ENCODE results near the gene CABS1. TPM values are rescaled to one million over a fixed set of nuclear protein-coding genes. Genes with fewer than 3 reads are reported as not detected.

Gene CABS1
- not detected in 2 replicates for total RNA-seq

GRCh38 chr4:70334681-70335080, at the start of gene CABS1:
CABS1 (plus strand) TSS chr4:70334981; CDS start chr4:70335040, 59 bp downstream.
- Mint-ChIP-seq H3K27me3 (ENCODE audit: low read depth) (no peaks in the 10 kb centered on the region), H3K27ac (no peak within 1 kb of the TSS), H3K36me3 (ENCODE audit: low read depth) (no peaks in the 10 kb centered on the region), H3K4me3 (ENCODE audit: low read depth) (no peak within 1 kb of the TSS), H3K4me1 (ENCODE audit: low read depth) (no peaks in the 10 kb centered on the region), H3K9me3 (no peaks in the 10 kb centered on the region)
- DNase-seq (ENCODE audit: low spot score), result no peak
- intact Hi-C loops (cut with micrococcal nuclease), result no loop called here

- Mint-ChIP-seq H3K36me3 (ENCODE audit: low read depth) (no peaks in the 10 kb centered on the region), H3K4me3 (ENCODE audit: low read depth) (no peak overlapping the region), H3K9me3 (no peaks in the 10 kb centered on the region), H3K4me1 (ENCODE audit: low read depth) (no peaks in the 10 kb centered on the region), H3K27me3 (ENCODE audit: low read depth) (no peaks in the 10 kb centered on the region), H3K27ac (no peak overlapping the region)
- no peak for DNase-seq (ENCODE audit: low spot score)
- intact Hi-C loops (cut with micrococcal nuclease), result no loop called here
These were observed 46.1 kb upstream of the CABS1 start for GRCh38 chr4:70288651-70289050.

GRCh38 chr4:70291341-70291740, 43.4 kb upstream of the CABS1 start:
- Mint-ChIP-seq H3K4me1 (ENCODE audit: low read depth) (no peaks in the 10 kb centered on the region), H3K9me3 (no peaks in the 10 kb centered on the region), H3K36me3 (ENCODE audit: low read depth) (no peaks in the 10 kb centered on the region), H3K4me3 (ENCODE audit: low read depth) (no peak overlapping the region), H3K27ac (no peak overlapping the region), H3K27me3 (ENCODE audit: low read depth) (no peaks in the 10 kb centered on the region)
- no peak for DNase-seq (ENCODE audit: low spot score)
- intact Hi-C loops (cut with micrococcal nuclease), result no loop called here

DNA sequence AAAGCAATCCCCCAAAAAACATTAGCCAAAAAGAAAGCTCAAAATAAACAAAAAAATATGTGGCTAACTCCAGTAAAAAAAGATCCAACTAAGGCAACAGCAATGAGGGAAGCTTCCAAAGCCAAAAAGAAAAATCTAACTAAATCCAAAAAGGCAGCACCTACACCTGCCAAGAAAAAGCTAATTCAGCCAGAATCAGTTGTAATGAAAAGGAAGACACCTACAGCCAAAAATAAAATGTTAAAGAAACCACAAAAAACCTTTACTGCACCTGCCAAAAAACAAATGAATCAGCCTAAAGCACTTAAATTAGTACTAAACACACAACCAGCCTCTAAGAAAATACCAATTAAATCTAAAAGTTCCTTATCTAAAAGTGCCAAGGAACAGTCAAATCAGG, 37.2 kb upstream of the CABS1 start:
- no peak overlapping the region for H3K4me3 Mint-ChIP-seq (ENCODE audit: low read depth)
- no peaks in the 10 kb centered on the region for H3K27me3 Mint-ChIP-seq (ENCODE audit: low read depth)
- no peaks in the 10 kb centered on the region for H3K4me1 Mint-ChIP-seq (ENCODE audit: low read depth)
- no peaks in the 10 kb centered on the region for H3K36me3 Mint-ChIP-seq (ENCODE audit: low read depth)
- H3K27ac Mint-ChIP-seq, result no peak overlapping the region
- no peaks in the 10 kb centered on the region for H3K9me3 Mint-ChIP-seq
- intact Hi-C loops (cut with micrococcal nuclease), result no loop called here
- DNase-seq (ENCODE audit: low spot score), result no peak

DNA sequence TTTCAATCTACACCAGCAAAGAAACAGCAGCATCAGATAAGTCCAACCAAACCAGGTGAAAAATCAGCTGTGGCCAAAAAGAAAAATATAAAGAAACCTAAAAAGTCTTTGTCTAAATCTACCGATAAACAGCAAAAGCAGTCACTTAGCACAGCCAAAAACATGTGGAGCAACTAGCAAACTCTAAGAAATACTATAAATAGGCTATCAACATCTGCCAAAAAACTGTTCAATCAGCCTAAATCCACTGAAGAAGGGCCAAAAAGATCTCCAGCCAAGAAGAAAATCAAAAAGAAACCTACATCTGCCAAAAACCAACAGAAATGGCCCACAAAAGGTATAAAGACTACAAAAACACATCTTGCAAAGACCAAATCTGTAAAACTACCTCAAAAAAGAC, 36.7 kb upstream of the CABS1 start:
- intact Hi-C loops (cut with micrococcal nuclease), result no loop called here
- Mint-ChIP-seq H3K9me3 (no peaks in the 10 kb centered on the region), H3K4me1 (ENCODE audit: low read depth) (no peaks in the 10 kb centered on the region), H3K27ac (no peak overlapping the region), H3K36me3 (ENCODE audit: low read depth) (no peaks in the 10 kb centered on the region), H3K27me3 (ENCODE audit: low read depth) (no peaks in the 10 kb centered on the region), H3K4me3 (ENCODE audit: low read depth) (no peak overlapping the region)
- no peak for DNase-seq (ENCODE audit: low spot score)

- no peak overlapping the region for H3K4me3 Mint-ChIP-seq (ENCODE audit: low read depth)
- H3K27me3 Mint-ChIP-seq (ENCODE audit: low read depth), result no peaks in the 10 kb centered on the region
- intact Hi-C loops (cut with micrococcal nuclease), result no loop called here
- DNase-seq (ENCODE audit: low spot score), result no peak
- no peaks in the 10 kb centered on the region for H3K4me1 Mint-ChIP-seq (ENCODE audit: low read depth)
- H3K36me3 Mint-ChIP-seq (ENCODE audit: low read depth), result no peaks in the 10 kb centered on the region
- no peaks in the 10 kb centered on the region for H3K9me3 Mint-ChIP-seq
- H3K27ac Mint-ChIP-seq, result no peak overlapping the region
These were observed 35.1 kb upstream of the CABS1 start for GRCh38 chr4:70299643-70300042.

DNA sequence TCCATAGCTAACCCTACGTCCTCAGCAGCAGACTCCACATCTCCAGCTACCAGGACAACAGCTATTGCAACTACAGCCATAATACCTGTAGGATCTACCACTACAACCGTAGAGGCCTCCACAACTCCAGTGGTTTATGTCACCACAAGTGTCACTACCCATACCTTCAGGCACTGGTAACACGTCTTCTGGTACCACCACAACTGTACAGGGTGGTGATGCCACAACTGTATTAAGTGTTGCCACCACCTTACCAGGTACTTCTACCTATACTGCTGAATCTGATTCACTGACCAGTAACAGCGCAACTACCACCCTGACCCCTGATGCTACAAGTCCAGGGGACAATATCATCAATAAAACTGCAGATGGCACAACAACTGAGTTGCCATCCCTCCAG, 34.6 kb upstream of the CABS1 start:
- DNase-seq (ENCODE audit: low spot score), result no peak
- Mint-ChIP-seq H3K27ac (no peak overlapping the region), H3K27me3 (ENCODE audit: low read depth) (no peaks in the 10 kb centered on the region), H3K9me3 (no peaks in the 10 kb centered on the region), H3K4me1 (ENCODE audit: low read depth) (no peaks in the 10 kb centered on the region), H3K4me3 (ENCODE audit: low read depth) (no peak overlapping the region), H3K36me3 (ENCODE audit: low read depth) (no peaks in the 10 kb centered on the region)
- intact Hi-C loops (cut with micrococcal nuclease), result no loop called here

DNA sequence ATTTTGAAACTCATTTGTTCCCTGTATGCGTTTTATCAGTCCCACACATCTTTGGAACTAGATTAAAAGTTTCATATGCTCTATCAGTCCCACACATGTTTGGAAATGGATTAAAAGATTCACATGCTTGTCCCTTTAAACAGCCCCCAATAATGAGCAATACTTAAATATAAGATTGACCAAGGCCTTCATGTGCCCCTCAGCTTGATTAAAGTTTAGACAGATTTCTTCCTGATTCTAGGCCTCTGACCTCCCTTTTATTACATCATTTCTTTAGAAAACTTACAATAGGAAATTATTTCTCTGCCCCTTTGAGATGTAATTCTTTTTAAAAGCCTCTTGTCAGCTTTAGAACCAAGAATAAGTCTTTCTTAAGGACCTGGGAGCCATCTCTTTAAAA, 31.7 kb upstream of the CABS1 start:
- no peak for DNase-seq (ENCODE audit: low spot score)
- no peak overlapping the region for H3K27ac Mint-ChIP-seq
- H3K36me3 Mint-ChIP-seq (ENCODE audit: low read depth), result no peaks in the 10 kb centered on the region
- H3K4me3 Mint-ChIP-seq (ENCODE audit: low read depth), result no peak overlapping the region
- H3K27me3 Mint-ChIP-seq (ENCODE audit: low read depth), result no peaks in the 10 kb centered on the region
- intact Hi-C loops (cut with micrococcal nuclease), result no loop called here
- H3K9me3 Mint-ChIP-seq, result no peaks in the 10 kb centered on the region
- H3K4me1 Mint-ChIP-seq (ENCODE audit: low read depth), result no peaks in the 10 kb centered on the region

DNA sequence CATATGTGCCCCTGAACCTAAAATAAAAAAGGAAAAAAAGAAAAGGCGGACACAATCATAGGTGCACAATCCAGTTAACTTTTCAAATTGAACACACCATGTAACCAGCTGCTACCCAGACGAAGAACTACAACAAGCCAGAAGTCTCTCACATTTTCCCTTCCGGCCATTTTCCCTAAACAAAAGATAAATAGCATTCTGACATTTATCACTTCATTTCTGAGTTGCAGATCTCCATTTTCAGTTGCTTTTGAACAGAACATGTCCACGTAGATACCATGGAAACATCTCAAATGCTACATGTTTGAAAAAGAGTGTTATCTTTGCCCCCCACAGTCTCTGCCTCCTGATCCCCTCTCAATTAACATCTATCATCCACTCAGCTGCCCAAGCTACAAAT, 29.2 kb upstream of the CABS1 start:
- intact Hi-C loops (cut with micrococcal nuclease), result no loop called here
- no peaks in the 10 kb centered on the region for H3K27me3 Mint-ChIP-seq (ENCODE audit: low read depth)
- H3K4me1 Mint-ChIP-seq (ENCODE audit: low read depth), result no peaks in the 10 kb centered on the region
- H3K36me3 Mint-ChIP-seq (ENCODE audit: low read depth), result no peaks in the 10 kb centered on the region
- H3K27ac Mint-ChIP-seq, result no peak overlapping the region
- no peaks in the 10 kb centered on the region for H3K9me3 Mint-ChIP-seq
- no peak overlapping the region for H3K4me3 Mint-ChIP-seq (ENCODE audit: low read depth)
- DNase-seq (ENCODE audit: low spot score), result no peak

- intact Hi-C loops (cut with micrococcal nuclease), result no loop called here
- no peak overlapping the region for H3K4me3 Mint-ChIP-seq (ENCODE audit: low read depth)
- H3K27me3 Mint-ChIP-seq (ENCODE audit: low read depth), result no peaks in the 10 kb centered on the region
- H3K36me3 Mint-ChIP-seq (ENCODE audit: low read depth), result no peaks in the 10 kb centered on the region
- DNase-seq (ENCODE audit: low spot score), result no peak
- no peak overlapping the region for H3K27ac Mint-ChIP-seq
- no peaks in the 10 kb centered on the region for H3K4me1 Mint-ChIP-seq (ENCODE audit: low read depth)
- H3K9me3 Mint-ChIP-seq, result no peaks in the 10 kb centered on the region
These were observed 28.7 kb upstream of the CABS1 start for GRCh38 chr4:70306076-70306475.

- no peaks in the 10 kb centered on the region for H3K9me3 Mint-ChIP-seq
- intact Hi-C loops (cut with micrococcal nuclease), result no loop called here
- H3K4me3 Mint-ChIP-seq (ENCODE audit: low read depth), result no peak overlapping the region
- H3K4me1 Mint-ChIP-seq (ENCODE audit: low read depth), result no peaks in the 10 kb centered on the region
- no peak overlapping the region for H3K27ac Mint-ChIP-seq
- no peaks in the 10 kb centered on the region for H3K36me3 Mint-ChIP-seq (ENCODE audit: low read depth)
- no peaks in the 10 kb centered on the region for H3K27me3 Mint-ChIP-seq (ENCODE audit: low read depth)
- DNase-seq (ENCODE audit: low spot score), result no peak
These were observed 21.0 kb upstream of the CABS1 start for GRCh38 chr4:70313736-70314135.

GRCh38 chr4:70315928-70316327, 18.9 kb upstream of the CABS1 start:
- H3K27ac Mint-ChIP-seq, result no peak overlapping the region
- no peak overlapping the region for H3K4me3 Mint-ChIP-seq (ENCODE audit: low read depth)
- no peaks in the 10 kb centered on the region for H3K9me3 Mint-ChIP-seq

GRCh38 chr4:70326052-70326451, 8.7 kb upstream of the CABS1 start:
- no peak overlapping the region for H3K27ac Mint-ChIP-seq
- no peaks in the 10 kb centered on the region for H3K27me3 Mint-ChIP-seq (ENCODE audit: low read depth)
- H3K4me1 Mint-ChIP-seq (ENCODE audit: low read depth), result no peaks in the 10 kb centered on the region
- no peaks in the 10 kb centered on the region for H3K9me3 Mint-ChIP-seq
- H3K4me3 Mint-ChIP-seq (ENCODE audit: low read depth), result no peak overlapping the region
- DNase-seq (ENCODE audit: low spot score), result no peak
- no peaks in the 10 kb centered on the region for H3K36me3 Mint-ChIP-seq (ENCODE audit: low read depth)
- intact Hi-C loops (cut with micrococcal nuclease), result no loop called here

More at GRCh38 chr4:70315928-70316327, 18.9 kb upstream of the CABS1 start:
- Mint-ChIP-seq H3K36me3 (ENCODE audit: low read depth) (no peaks in the 10 kb centered on the region), H3K27me3 (ENCODE audit: low read depth) (no peaks in the 10 kb centered on the region), H3K4me1 (ENCODE audit: low read depth) (no peaks in the 10 kb centered on the region)
- intact Hi-C loops (cut with micrococcal nuclease), result no loop called here
- no peak for DNase-seq (ENCODE audit: low spot score)

DNA sequence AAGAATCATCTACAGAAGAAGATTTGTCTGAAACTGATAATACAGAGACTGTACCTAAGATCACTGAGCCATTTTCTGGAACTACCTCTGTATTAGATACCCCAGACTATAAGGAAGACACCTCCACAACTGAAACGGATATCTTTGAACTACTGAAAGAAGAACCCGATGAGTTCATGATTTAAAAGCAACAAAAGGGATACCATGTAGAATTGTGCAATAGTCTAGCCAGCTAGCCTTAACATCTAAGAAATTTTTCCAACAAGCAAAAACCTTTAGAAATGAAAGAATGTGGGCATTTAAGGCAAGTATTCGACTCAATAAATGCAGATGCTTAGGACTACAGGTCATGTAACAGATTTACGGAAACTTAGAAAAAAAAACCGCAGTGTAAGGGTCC, 1.3 kb downstream of the CABS1 start:
- no peaks in the 10 kb centered on the region for H3K27me3 Mint-ChIP-seq (ENCODE audit: low read depth)
- H3K4me3 Mint-ChIP-seq (ENCODE audit: low read depth), result no peak overlapping the region
- no peaks in the 10 kb centered on the region for H3K4me1 Mint-ChIP-seq (ENCODE audit: low read depth)
- no peaks in the 10 kb centered on the region for H3K36me3 Mint-ChIP-seq (ENCODE audit: low read depth)
- no peaks in the 10 kb centered on the region for H3K9me3 Mint-ChIP-seq
- DNase-seq (ENCODE audit: low spot score), result no peak
- no peak overlapping the region for H3K27ac Mint-ChIP-seq
- intact Hi-C loops (cut with micrococcal nuclease), result no loop called here

All from activated T-helper 2 cell treated with anti-CD3 and anti-CD28 coated beads, Interferon-gamma antibody, Interleukin-2, Interleukin-4, amounts not matched to agents 10 μg/mL and 5 μg/mL and 100 μg/mL, durations not matched to agents 14 hours and 24 hours and 36 hours (primary cell).